HS-5 (cell line): ENCODE measurements around the gene MICAL3.

ENCODE experiments used
- DNase-seq: peaks from one replicate; pipeline ENCODE4 v3.0.0-alpha.2; 2012; ENCODE audit warnings: low read depth

MICAL3 gene

GRCh38 chr22:17913801-17914347 is 110.5 kb downstream of the MICAL3 start:
- DNase-seq, result no peak

GRCh38 chr22:17912945-17913721 is 111.2 kb downstream of the MICAL3 start:
- no peak for DNase-seq

DNA sequence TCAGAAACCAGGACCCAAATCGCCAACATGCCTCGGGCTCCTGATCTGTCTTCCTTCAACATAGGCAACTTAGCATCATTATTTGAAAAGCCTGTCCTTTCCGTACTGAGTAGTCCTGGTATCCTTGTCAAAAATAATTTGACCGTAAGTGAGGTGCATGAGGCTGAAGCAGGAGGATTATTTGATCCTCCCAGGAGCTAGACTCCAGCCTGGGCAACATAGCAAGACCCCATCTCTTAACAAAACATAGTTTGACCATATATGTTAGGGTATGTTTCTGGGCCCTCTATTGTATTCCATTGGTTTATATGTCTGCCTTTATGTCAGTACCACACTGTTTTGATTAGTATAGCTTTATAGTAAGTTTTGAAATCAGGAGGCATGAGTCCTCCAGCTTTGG is 112.5 kb downstream of the MICAL3 start:
- no peak for DNase-seq

- no peak for DNase-seq
Measured at GRCh38 chr22:17911312-17911705, 113.1 kb downstream of the MICAL3 start.

DNA sequence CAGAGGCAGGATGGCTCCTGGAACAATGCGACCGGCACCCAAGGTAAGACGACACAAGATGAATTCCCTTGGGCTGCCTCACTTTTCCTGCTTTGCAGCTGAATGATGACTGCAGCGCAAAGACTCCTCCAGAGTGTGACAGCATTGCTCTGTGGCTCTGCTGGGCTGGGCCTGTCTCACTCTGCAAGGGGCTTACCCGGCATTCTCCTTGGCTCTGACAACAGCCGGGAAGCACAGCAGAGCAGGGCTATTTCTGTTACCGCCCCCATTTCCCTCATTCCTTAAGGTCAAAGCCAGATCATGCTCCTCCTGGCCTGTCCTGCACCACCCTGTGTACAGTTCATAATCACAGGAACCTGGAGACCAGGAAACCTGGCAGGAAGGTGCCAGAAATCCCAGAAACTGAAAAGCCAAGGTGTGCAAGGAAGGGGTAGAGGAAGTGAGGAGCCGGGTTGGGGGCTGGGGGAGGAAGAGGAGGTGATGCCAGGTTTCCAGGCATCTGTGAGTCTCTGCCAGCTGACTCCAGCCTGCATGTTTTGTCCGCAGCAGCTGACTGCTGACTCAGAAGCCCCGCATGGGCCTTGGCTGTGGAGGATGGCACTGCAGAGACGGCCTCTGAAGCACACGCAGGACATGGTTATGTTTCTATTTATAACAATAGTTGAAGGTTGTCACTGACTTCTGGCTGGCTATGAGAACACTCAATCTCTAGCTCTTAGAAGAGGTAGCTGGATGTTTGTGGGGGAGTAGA is 113.6 kb downstream of the MICAL3 start:
- peak; percentile 88 for DNase-seq

GRCh38 chr22:17907748-17908051 is 116.7 kb downstream of the MICAL3 start:
- no peak for DNase-seq

GRCh38 chr22:17906978-17907747 is 117.2 kb downstream of the MICAL3 start:
- DNase-seq, result no peak

DNA sequence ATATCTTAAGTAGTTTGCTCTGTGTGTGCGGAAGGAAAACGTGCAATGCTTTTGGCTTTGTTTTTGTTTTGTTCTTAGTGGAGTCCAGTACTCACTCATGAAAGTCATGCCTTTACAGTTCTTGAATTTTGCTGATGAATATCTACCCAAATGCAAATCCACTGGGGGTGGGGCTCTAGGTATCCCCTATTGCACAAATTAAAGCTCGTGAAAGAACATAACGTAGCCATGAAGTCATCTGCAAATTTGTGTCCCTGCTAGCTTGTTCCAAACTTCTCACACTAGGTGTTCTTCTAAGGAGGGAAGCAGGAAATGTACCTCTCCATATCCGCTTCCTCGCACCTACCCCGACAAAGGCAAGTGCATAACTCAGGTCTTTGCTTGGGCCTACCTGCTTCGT is 118.9 kb downstream of the MICAL3 start:
- DNase-seq, result no peak

DNA sequence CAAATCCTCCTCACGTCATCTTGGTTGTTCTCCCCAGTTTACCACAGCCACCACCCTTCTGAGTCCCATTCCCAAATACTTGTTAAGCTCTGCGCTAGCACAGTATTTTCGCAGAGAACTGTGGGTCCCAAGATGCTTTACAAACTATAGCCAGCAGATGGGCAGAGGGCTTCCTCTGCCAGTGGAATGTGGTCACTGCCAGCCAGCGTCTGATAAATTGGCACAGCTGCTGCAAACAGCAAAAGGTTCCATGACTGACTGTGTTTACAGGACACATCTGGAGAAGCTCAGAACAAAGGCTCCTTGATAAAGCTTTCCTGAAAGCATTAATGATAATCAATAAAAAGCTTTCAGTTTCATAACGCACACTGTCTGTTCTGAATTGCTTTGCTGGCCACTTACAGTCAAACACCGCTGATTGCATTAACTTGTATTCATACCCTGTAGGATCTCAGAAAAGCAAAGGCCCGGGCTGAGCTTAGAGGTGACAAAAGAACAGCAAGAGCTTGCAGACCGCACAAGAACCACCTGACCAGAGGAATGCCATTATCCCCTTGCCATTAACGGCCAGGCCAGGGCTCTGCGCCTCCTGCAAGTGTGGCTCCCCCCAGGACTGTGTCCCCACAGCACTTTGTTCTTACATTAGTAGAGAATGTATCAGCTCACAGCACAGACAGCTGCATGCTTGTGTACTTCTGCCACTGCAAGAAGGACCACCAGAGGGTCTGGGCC is 120.6 kb downstream of the MICAL3 start:
- DNase-seq, result no peak

DNA sequence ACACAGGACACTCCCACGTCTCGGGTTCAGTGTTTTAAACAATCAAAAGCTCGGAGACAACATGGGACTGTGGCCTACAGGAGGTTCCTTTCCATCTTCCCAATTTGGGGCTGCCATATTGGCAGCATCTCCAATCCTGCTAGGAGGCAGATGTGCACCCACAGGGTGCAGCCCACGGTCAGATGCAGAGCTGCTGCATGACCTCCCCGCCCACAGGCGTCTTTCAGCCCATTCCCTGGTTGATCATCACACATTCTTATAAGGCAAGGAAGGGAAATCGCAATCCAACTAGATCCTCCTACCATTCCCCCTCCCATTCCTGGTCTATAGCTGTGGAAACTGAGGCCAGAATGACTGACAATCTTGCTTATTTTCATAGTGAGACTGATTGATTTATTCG is 121.4 kb downstream of the MICAL3 start:
- no peak for DNase-seq

- no peak for DNase-seq
Measured at GRCh38 chr22:17898375-17898774, 126.0 kb downstream of the MICAL3 start.

DNA sequence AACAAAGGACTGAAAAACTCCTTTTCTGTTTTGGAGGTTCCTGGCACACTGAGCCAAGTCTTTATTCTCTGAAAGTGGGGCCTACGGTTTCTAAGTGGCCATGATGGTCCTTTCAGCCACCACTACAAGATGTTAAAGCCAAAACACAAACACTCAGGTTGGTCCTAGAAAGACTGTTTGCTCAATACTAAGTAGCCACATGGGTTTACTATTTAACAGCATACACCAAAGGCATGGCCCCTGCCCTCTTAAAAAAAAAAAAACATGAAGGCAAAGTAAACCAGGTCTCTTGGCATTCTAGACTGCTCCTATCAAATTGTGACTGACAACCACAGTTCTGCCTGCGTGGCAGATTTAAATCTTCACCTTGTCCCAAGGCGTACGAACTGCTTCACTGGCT is 126.5 kb downstream of the MICAL3 start:
- no peak for DNase-seq

DNA sequence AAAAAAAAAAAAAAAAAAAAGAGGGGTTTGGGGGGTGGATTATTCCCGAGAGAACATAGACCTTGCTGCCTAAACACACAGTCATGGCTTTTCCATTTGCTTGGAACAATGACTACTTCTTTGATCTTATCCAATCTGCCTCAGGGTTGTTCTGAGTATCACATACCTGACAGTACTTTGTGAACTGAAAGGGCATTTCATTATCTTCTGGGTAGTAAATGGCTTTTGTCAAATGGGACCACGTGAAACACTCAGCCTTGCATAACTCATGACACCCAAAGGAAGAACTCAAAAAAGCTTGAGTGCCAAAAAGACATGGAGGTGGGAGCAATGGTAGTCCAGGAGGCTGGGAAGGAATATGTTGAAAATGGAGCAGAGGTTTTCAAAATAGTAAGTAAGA is 126.9 kb downstream of the MICAL3 start:
- no peak for DNase-seq

GRCh38 chr22:17896586-17896985 is 127.8 kb downstream of the MICAL3 start:
- DNase-seq, result no peak

DNA sequence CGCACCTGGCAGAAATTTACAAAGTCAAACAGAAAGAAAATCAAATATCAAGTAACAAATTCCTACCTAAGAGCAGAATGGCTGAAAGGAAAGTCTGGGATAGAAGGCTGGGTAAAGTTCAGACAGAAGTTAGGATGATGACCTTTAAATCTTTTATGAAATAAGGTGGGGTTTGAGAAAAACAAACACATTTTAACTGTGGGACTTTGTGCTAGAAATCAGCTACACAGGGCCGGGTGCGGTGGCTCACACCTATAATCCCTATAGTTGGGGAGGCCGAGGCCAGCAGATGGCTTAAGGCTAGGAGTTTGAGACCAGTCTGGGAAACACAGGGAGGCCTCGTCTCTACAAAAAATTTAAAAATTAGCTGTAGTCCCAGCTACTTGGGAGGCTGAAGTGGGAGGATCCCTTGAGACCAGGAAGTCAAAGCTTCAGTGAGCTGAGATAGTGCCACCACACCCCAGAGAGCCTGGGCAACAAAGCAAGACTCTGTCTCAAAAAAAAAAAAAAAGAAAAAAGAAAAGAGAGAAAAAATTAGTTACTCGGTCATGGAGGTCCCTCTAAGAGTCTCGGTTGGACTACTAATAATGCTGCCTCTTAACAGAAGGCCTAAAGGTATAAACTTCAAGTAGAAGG is 130.3 kb downstream of the MICAL3 start:
- no peak for DNase-seq

GRCh38 chr22:17892376-17892775 is 132.0 kb downstream of the MICAL3 start:
- DNase-seq, result no peak

- no peak for DNase-seq
Measured at GRCh38 chr22:17891481-17892167, 132.7 kb downstream of the MICAL3 start.

DNA sequence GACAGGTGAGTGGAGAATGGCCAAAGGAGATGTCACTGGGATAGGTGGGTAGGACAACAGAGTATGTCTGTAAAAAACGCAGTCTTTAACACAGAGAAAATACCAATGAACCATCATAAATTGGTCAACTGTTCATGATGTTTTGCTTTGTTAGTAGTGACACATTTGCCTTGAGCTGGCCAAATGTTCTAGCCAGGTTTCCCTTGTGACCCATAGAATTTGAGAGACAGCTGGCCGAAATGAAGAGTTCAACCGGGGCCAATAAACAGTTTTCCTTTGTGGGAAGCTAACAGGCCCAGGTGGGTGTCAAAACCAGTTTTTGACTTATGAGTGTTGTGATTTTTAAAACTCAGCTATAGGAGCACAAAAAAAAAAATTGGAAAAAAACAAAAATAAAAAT is 133.5 kb downstream of the MICAL3 start:
- no peak for DNase-seq

DNA sequence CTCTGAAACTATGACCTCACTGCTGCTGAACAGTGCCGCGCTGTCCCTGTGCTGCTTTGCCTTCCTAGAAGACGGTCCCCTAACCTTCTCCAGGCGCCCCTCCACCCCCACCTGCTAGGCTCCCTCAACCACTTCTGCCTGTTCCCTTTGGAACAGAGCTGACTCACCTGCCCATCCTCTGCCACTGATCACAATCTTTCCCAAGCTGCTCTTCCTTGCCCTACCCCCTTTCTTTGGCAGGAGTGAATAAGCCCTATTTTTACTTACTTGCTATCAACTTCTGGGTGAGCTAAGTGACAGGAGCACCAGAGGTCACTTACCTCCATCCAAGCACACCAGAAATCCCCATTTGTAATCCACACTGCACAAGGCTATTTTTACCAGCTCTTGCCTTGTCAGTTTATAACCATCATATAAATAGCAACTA is 134.1 kb downstream of the MICAL3 start:
- DNase-seq, result no peak

DNA sequence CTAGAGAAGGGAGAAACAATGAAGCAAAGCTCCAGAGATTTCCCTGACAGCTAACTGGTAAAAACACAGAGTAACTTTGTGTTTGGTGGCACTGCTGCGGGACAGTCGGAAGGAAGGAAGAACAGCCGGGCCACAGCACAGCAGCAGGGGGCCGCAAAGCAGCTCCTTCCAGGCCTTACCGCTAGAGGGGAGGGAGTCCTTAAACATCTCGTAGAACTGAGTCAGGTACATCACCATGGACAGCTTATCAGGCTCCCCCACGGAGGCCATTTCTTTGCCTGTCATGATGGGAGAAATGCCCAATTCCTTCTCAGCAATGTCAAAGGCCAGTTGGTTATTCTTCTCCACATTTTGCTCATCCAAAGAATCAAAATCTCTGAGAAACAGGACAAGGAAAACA is 135.5 kb downstream of the MICAL3 start:
- no peak for DNase-seq

DNA sequence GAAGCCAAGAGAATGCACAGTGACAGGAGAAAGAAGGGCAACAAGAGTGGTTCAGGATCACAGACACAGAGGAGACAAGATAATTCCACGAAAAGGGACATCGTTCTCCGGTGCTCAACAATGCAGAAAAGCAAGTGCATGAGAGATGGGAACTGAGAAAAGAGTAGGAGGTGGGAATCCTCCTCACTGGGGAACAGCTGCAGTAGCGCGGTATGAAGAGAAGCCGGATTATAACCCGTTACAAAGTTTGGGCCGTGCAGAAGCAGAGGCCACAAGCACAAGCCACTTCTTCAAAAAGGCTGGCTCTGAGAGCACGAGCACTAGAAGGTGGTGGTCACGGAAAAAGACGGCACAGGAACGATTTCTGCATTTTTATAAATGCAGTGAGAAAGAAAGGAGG is 135.9 kb downstream of the MICAL3 start:
- no peak for DNase-seq
